OCI-LY7 (cell line): ENCODE results near the gene TCF25. TPM values are rescaled to one million over a fixed set of nuclear protein-coding genes. Genes with fewer than 3 reads are reported as not detected.

Experiments used
- BruUV-seq: library from RNA; stranded (reverse); fragments of 400-500 nt; replicated peaks from 2 replicates; lab custom pipeline; 2021; lab: Mats Ljungman, UMichigan
- CTCF ChIA-PET: fragments of 300-600 bp; sonication (Branson Sonifier 250); formaldehyde crosslinking; loops from one replicate; lab custom pipeline; 2022; ENCODE audit warnings: antibody characterized with exemption; ENCODE audit not compliant: unreplicated experiment; lab: Charles Lee
- POLR2A ChIA-PET: fragments of 300-600 bp; sonication (Branson Sonifier 250); formaldehyde crosslinking; loops from one replicate; lab custom pipeline; 2022; ENCODE audit warnings: antibody characterized with exemption; lab: Charles Lee
- DNase-seq: peaks from one replicate; pipeline ENCODE4 v3.0.0-alpha.2; 2015; ENCODE audit warnings: low spot score
- H2AFZ ChIP-seq: fragments of 200-600 bp; sonication (generic), shearing (Covaris generic); 2 replicates; pipeline ENCODE4 v1.6.1; 2014; ENCODE audit warnings: mild to moderate bottlenecking, antibody characterized with exemption, low read length, moderate library complexity
- H3K27ac ChIP-seq: fragments of 200-600 bp; sonication (generic); 2 replicates; pipeline ENCODE4 v1.5.1; 2014; ENCODE audit warnings: mixed run types, low read depth, mild to moderate bottlenecking, moderate library complexity, low read length, inconsistent platforms; ENCODE audit not compliant: poor library complexity, severe bottlenecking
- H3K36me3 ChIP-seq: fragments of 200-600 bp; sonication (generic); 2 replicates; pipeline ENCODE4 v1.6.1; 2014; ENCODE audit warnings: mild to moderate bottlenecking, antibody characterized with exemption, low read length, moderate library complexity, mixed read lengths; ENCODE audit not compliant: insufficient read depth
- H3K4me1 ChIP-seq: fragments of 200-600 bp; sonication (generic); 2 replicates; pipeline ENCODE4 v1.5.1; 2014; ENCODE audit warnings: mild to moderate bottlenecking, low read length; ENCODE audit not compliant: insufficient read depth, poor library complexity, severe bottlenecking
- H3K4me2 ChIP-seq: fragments of 200-600 bp; sonication (generic); 2 replicates; pipeline ENCODE4 v1.6.1; 2014; ENCODE audit warnings: mild to moderate bottlenecking, low read length
- H3K4me3 ChIP-seq: fragments of 200-600 bp; sonication (generic); 2 replicates; pipeline ENCODE4 v1.5.1; 2014; ENCODE audit warnings: mild to moderate bottlenecking, low read depth, low read length; ENCODE audit not compliant: poor library complexity, severe bottlenecking
- H3K79me2 ChIP-seq: fragments of 200-600 bp; sonication (generic); 2 replicates; pipeline ENCODE4 v1.6.1; 2016; ENCODE audit warnings: low read depth, mild to moderate bottlenecking, low read length, moderate library complexity, mixed read lengths; ENCODE audit not compliant: insufficient read depth
- H3K9me2 ChIP-seq: fragments of 200-600 bp; sonication (generic); 2 replicates; pipeline ENCODE4 v1.6.1; 2016; ENCODE audit warnings: mild to moderate bottlenecking, low read length, mixed read lengths; ENCODE audit not compliant: insufficient read depth
- H3K9me3 ChIP-seq: fragments of 200-600 bp; sonication (generic); 2 replicates; pipeline ENCODE4 v1.6.1; 2014; ENCODE audit warnings: mild to moderate bottlenecking, mixed run types, low read length, mixed read lengths
- H4K20me1 ChIP-seq: fragments of 200-600 bp; sonication (generic); 2 replicates; pipeline ENCODE4 v1.6.1; 2014; ENCODE audit warnings: mild to moderate bottlenecking, antibody characterized with exemption, low read length, moderate library complexity, mixed read lengths; ENCODE audit not compliant: insufficient read depth
- EZH2phosphoT487 ChIP-seq: fragments of 200-600 bp; sonication (generic); IDR thresholded peaks from 2 replicates; pipeline ENCODE4 v1.6.1; 2018; ENCODE audit warnings: low read depth, borderline replicate concordance, mild to moderate bottlenecking, mixed run types, antibody characterized with exemption, low read length, moderate library complexity, mixed read lengths
- intact Hi-C: fragments of 100-400 bp; cut with micrococcal nuclease; formaldehyde crosslinking; loops from one replicate; pipeline ENCODE4 v1.10.0; 2022; ENCODE audit not compliant: unreplicated experiment
- total RNA-seq, 2 experiments: library from RNA; depleted of rRNA in 1 of 2; stranded (reverse); fragments of >200 nt in 1 of 2; shearing (Covaris generic) in 1 of 2; gene quantifications; 2 replicates each; pipeline ENCODE4 v1.2.3, GENCODE V29; 2014 to 2022
- TF ChIP-seq, protein P1 (sequence below): fragments of 200-600 bp; sonication (generic); conservative IDR thresholded peaks from 2 replicates; pipeline ENCODE4 v1.5.1; 2014; ENCODE audit warnings: mild to moderate bottlenecking, antibody characterized with exemption, low read length, moderate library complexity, mixed read lengths

TCF25 gene
- total RNA-seq, 2 experiments from 2014 or later: 141 to 255 TPM

DNA sequence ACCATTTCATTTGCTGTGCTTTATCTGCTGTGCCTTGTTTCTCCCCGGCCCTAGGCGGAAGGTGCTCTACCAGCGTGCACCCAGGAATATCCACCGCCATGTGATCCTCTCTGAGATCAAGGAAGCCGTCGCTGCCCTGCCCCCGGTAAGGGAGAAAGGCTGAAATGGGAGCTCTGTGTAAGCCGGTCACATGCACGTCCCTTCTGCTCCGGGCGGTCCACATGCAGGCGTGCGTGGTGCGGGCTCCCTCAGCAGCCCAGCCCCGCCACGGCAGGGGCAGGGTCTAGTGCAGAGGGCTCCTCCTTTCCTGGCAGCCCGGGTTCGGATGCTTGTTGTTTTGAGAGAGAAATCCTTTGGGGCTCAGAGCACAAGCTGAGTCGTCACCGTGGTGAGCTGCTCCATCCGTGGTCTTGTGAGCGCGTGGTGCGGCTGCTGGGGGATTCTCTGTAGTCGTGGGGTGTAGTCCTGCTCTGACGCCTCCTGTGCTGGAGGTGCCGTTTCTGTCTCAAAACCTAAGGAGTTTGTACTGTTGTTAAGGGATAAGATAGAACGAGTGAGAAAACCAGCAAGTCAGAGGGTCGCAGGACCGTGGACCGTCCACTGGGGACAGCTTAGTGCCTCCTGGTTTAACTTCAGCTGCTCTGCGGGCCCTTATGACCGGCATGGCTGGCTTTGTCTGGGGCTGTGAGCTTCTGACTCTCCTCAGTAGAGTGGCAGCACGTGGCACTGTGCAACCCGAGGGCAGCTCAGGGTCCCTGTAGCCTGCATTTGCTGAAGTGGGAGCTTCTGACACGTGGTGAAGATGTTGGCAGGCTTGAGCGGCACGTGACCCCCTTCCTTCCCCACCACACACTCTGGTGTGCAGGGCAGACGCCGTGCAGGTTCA lies 33.0 kb downstream of the TCF25 start:
- peaks cover 80% of the 10 kb centered on the region for H3K36me3 ChIP-seq
- intact Hi-C loops: no loop called here
- no peaks in the 10 kb centered on the region for H3K4me1 ChIP-seq
- CTCF ChIA-PET: interaction anchor here (0.6 kb wide), 1 partner anchor 12 kb away, joined by 3 read pairs; the partner anchor contains the start of gene MC1R
- no peak overlapping the region for H2AFZ ChIP-seq
- H3K9me3 ChIP-seq: no peaks in the 10 kb centered on the region
- H3K27ac ChIP-seq: no peak overlapping the region
- H3K9me2 ChIP-seq: no peaks in the 10 kb centered on the region
- H3K4me3 ChIP-seq: no peak overlapping the region
- H3K79me2 ChIP-seq: no peaks in the 10 kb centered on the region
- no peaks in the 10 kb centered on the region for H4K20me1 ChIP-seq
- no peak for TF ChIP-seq EZH2phosphoT487
- TF ChIP-seq, protein P1, sequence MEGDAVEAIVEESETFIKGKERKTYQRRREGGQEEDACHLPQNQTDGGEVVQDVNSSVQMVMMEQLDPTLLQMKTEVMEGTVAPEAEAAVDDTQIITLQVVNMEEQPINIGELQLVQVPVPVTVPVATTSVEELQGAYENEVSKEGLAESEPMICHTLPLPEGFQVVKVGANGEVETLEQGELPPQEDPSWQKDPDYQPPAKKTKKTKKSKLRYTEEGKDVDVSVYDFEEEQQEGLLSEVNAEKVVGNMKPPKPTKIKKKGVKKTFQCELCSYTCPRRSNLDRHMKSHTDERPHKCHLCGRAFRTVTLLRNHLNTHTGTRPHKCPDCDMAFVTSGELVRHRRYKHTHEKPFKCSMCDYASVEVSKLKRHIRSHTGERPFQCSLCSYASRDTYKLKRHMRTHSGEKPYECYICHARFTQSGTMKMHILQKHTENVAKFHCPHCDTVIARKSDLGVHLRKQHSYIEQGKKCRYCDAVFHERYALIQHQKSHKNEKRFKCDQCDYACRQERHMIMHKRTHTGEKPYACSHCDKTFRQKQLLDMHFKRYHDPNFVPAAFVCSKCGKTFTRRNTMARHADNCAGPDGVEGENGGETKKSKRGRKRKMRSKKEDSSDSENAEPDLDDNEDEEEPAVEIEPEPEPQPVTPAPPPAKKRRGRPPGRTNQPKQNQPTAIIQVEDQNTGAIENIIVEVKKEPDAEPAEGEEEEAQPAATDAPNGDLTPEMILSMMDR: no peak
- POLR2A ChIA-PET: interaction anchor here (0.6 kb wide), 1 partner anchor 207 kb away, joined by 3 read pairs; no protein-coding TSS in a partner anchor
- no TSS peak for BruUV-seq
- no peak for DNase-seq
- no peak overlapping the region for H3K4me2 ChIP-seq

DNA sequence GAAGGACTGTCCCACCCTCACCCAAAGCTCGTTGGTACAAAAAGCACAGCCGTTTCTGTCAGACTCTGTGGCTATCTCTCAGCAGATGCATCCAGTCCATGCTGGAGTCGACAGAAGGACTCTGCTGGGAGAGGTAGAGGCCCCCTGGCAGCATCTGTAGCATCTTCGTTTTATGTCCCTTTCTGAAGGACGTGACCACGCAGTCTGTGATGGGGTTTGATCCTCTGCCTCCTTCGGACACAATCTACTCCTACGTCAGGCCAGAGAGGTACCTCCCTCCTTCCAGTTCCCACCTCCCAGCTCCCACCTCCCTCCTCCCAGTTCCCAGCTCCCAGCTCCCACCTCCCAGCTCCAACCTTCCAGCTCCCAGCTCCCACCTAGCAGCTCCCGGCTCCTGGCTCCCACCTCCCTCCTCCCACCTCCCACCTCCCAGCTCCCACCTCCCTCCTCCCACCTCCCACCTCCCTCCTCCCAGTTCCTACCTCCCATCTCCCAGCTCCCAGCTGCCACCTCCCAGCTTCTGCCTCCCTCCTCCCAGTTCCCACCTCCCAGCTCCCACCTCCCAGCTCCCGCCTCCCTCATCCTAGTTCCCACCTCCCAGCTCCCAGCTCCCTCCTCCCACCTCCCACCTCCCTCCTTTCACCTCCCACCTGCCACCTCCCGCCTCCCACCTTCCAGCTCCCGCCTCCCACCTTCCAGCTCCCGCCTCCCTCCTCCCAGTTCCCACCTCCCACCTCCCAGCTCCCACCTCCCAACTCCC lies 33.8 kb downstream of the TCF25 start:
- no peak for TF ChIP-seq EZH2phosphoT487
- TF ChIP-seq, protein P1: no peak
- Histone ChIP-seq H3K4me1 (no peaks in the 10 kb centered on the region), H4K20me1 (no peaks in the 10 kb centered on the region), H3K4me2 (no peak overlapping the region), H3K36me3 (peaks cover 88% of the 10 kb centered on the region), H3K9me2 (no peaks in the 10 kb centered on the region), H3K9me3 (no peaks in the 10 kb centered on the region), H3K27ac (no peak overlapping the region), H3K4me3 (no peak overlapping the region), H2AFZ (no peak overlapping the region), H3K79me2 (no peaks in the 10 kb centered on the region)
- no peak for DNase-seq
- intact Hi-C loops: no loop called here
- ChIA-PET POLR2A (interaction anchor here (0.6 to 0.7 kb wide), 2 partner anchors 26 to 208 kb away, joined by 3 read pairs; no protein-coding TSS in a partner anchor), CTCF (interaction anchor here (0.6 to 0.7 kb wide), 2 partner anchors 12 to 48 kb away, joined by 3 to 6 read pairs; partner anchors contain the start of gene MC1R)
- no TSS peak for BruUV-seq
